H1 (cell line): ENCODE results near the gene DGKI. TPM values are rescaled to one million over a fixed set of nuclear protein-coding genes. Genes with fewer than 3 reads are reported as not detected.

Source experiments
- CTCF ChIA-PET: fragments of 300-600 bp; sonication (Branson Sonifier 250); formaldehyde crosslinking; loops from one replicate; lab custom pipeline; 2021; ENCODE audit not compliant: partially characterized antibody; lab: Charles Lee
- POLR2A ChIA-PET: fragments of 300-600 bp; sonication (Branson Sonifier 250); formaldehyde crosslinking; loops from one replicate; lab custom pipeline; 2021; ENCODE audit warnings: inconsistent platforms; ENCODE audit not compliant: partially characterized antibody; lab: Charles Lee
- DNase-seq, 2 experiments: peaks; one replicate each; pipeline versions ENCODE4 v3.0.0 to v3.0.0-alpha.2; 2010 to 2022; ENCODE audit warnings: low spot score in 2 of 2, low read depth in 1 of 2, mixed read lengths in 1 of 2
- FAIRE-seq: peaks from 2 replicates; lab custom pipeline; 2011; peaks lifted over from hg19 to GRCh38; lab: Jason Lieb, UNC
- H2AFZ ChIP-seq: 2 replicates; pipeline ENCODE4 v1.8.1; 2012; ENCODE audit warnings: low read length, inconsistent platforms
- H2AK5ac ChIP-seq: 2 replicates; pipeline ENCODE4 v1.6.1; 2013; ENCODE audit warnings: low read depth, low read length
- H2BK120ac ChIP-seq: replicated peaks from 2 replicates; pipeline ENCODE3; 2013; ENCODE audit warnings: low read depth, low read length, inconsistent platforms
- H2BK12ac ChIP-seq: 2 replicates; pipeline ENCODE4 v1.6.1; 2013; ENCODE audit warnings: low read depth, low read length
- H2BK15ac ChIP-seq: 2 replicates; pipeline ENCODE4 v1.6.1; 2013; ENCODE audit warnings: low read length
- H2BK20ac ChIP-seq: 2 replicates; pipeline ENCODE4 v1.6.1; 2013; ENCODE audit warnings: low read length
- H2BK5ac ChIP-seq: 2 replicates; pipeline ENCODE4 v1.6.1; 2013; ENCODE audit warnings: low read depth, low read length
- H3K14ac ChIP-seq: 2 replicates; pipeline ENCODE4 v1.6.1; 2013; ENCODE audit warnings: inconsistent platforms; ENCODE audit not compliant: insufficient read length
- H3K18ac ChIP-seq: 2 replicates; pipeline ENCODE4 v1.6.1; 2013; ENCODE audit warnings: low read length; ENCODE audit errors: extremely low read depth
- H3K23ac ChIP-seq: 2 replicates; pipeline ENCODE4 v1.6.1; 2013; ENCODE audit warnings: inconsistent platforms; ENCODE audit not compliant: insufficient read length
- H3K23me2 ChIP-seq: 2 replicates; pipeline ENCODE4 v1.6.1; 2013; ENCODE audit warnings: low read depth, low read length
- H3K27ac ChIP-seq: 2 replicates; pipeline ENCODE4 v1.6.1; 2011; ENCODE audit warnings: low read depth, low read length, inconsistent platforms
- H3K27me3 ChIP-seq, 4 experiments: replicated peaks in 1 of 4; 1 replicate in 1 of 4; 2 replicates in 3 of 4; pipeline versions ENCODE4 v1.6.1 to v1.8.1; 2011 to 2013; ENCODE audit warnings: low read length in 3 of 4, mild to moderate bottlenecking in 3 of 4, inconsistent platforms in 2 of 4, mixed read lengths in 2 of 4, moderate library complexity in 1 of 4; ENCODE audit not compliant: control insufficient read depth in 3 of 4, insufficient read depth in 3 of 4; ENCODE audit errors: extremely low read depth in 1 of 4
- H3K36me3 ChIP-seq, 4 experiments: 2 replicates each; pipeline versions ENCODE4 v1.6.1 to v1.8.1; 2011 to 2013; ENCODE audit warnings: mild to moderate bottlenecking in 4 of 4, low read length in 3 of 4, moderate library complexity in 2 of 4, control low read depth in 1 of 4, inconsistent platforms in 1 of 4; ENCODE audit not compliant: insufficient read depth in 4 of 4, control insufficient read depth in 2 of 4
- H3K4ac ChIP-seq: replicated peaks from 2 replicates; pipeline ENCODE3; 2013; ENCODE audit warnings: low read length, low read depth, mixed read lengths, inconsistent platforms; ENCODE audit not compliant: insufficient read length
- H3K4me1 ChIP-seq, 4 experiments: replicated peaks in 1 of 4; 1 replicate in 1 of 4; 2 replicates in 3 of 4; pipeline versions ENCODE4 v1.6.1 to v1.8.1; 2011 to 2013; ENCODE audit warnings: low read length in 3 of 4, inconsistent platforms in 2 of 4, mixed read lengths in 1 of 4; ENCODE audit not compliant: insufficient read depth in 4 of 4, control insufficient read depth in 3 of 4
- H3K4me2 ChIP-seq, 2 experiments: 2 replicates each; pipeline versions ENCODE4 v1.6.1 to v1.8.1; 2011 to 2013; ENCODE audit warnings: low read depth in 2 of 2, low read length in 2 of 2, control low read depth in 1 of 2, inconsistent platforms in 1 of 2, mild to moderate bottlenecking in 1 of 2; ENCODE audit not compliant: insufficient read depth in 1 of 2
- H3K4me3 ChIP-seq, 4 experiments: fragments of 200-600, 300-600 bp in 1 of 4; sonication (generic), shearing (Covaris generic), sonication (Bioruptor Twin) in 1 of 4; 2 replicates each; pipeline versions ENCODE4 v1.5.1 to v1.8.1; 2011 to 2016; ENCODE audit warnings: low read length in 4 of 4, low read depth in 3 of 4, control low read depth in 2 of 4, inconsistent platforms in 2 of 4, mild to moderate bottlenecking in 2 of 4, mixed read lengths in 1 of 4, moderate library complexity in 1 of 4; ENCODE audit not compliant: insufficient read depth in 2 of 4; ENCODE audit errors: extremely low read depth in 1 of 4
- H3K56ac ChIP-seq: replicated peaks from 2 replicates; pipeline ENCODE3; 2013; ENCODE audit warnings: low read depth, mild to moderate bottlenecking, mixed read lengths, low read length, inconsistent platforms; ENCODE audit not compliant: insufficient read length
- H3K79me1 ChIP-seq: 2 replicates; pipeline ENCODE4 v1.6.1; 2013; ENCODE audit warnings: low read depth, low read length, control low read depth
- H3K79me2 ChIP-seq, 2 experiments: 2 replicates each; pipeline versions ENCODE4 v1.6.1 to v1.8.1; 2012 to 2013; ENCODE audit warnings: low read length in 2 of 2, mild to moderate bottlenecking in 2 of 2, inconsistent platforms in 1 of 2; ENCODE audit not compliant: insufficient read depth in 2 of 2, control insufficient read depth in 1 of 2
- H3K9ac ChIP-seq, 4 experiments: replicated peaks in 1 of 4; 1 replicate in 1 of 4; 2 replicates in 3 of 4; pipeline versions ENCODE4 v1.6.1 to v1.8.1; 2011 to 2013; ENCODE audit warnings: low read depth in 3 of 4, low read length in 3 of 4, control low read depth in 2 of 4, mild to moderate bottlenecking in 2 of 4, moderate library complexity in 2 of 4, inconsistent platforms in 1 of 4; ENCODE audit errors: extremely low read depth in 1 of 4
- H3K9me3 ChIP-seq, 2 experiments: 2 replicates each; pipeline versions ENCODE4 v1.6.1 to v1.8.1; 2012 to 2013; ENCODE audit warnings: mild to moderate bottlenecking in 2 of 2, moderate library complexity in 2 of 2, control low read depth in 1 of 2, inconsistent platforms in 1 of 2, low read depth in 1 of 2, low read length in 1 of 2, mixed read lengths in 1 of 2; ENCODE audit not compliant: insufficient read depth in 2 of 2
- H4K20me1 ChIP-seq, 2 experiments: replicated peaks in 1 of 2; 2 replicates each; pipeline versions ENCODE3 to v1.8.1; 2011 to 2013; ENCODE audit warnings: inconsistent platforms in 2 of 2, low read length in 2 of 2, mild to moderate bottlenecking in 1 of 2; ENCODE audit not compliant: insufficient read depth in 2 of 2, control insufficient read depth in 1 of 2
- H4K5ac ChIP-seq: 2 replicates; pipeline ENCODE4 v1.6.1; 2013; ENCODE audit warnings: low read length, low read depth, mixed read lengths, inconsistent platforms; ENCODE audit not compliant: insufficient read length
- H4K8ac ChIP-seq: 2 replicates; pipeline ENCODE4 v1.8.0; 2013; ENCODE audit warnings: mild to moderate bottlenecking, moderate library complexity, low read length, inconsistent platforms; ENCODE audit not compliant: insufficient read depth; ENCODE audit errors: extremely low read depth
- H4K91ac ChIP-seq: replicated peaks from 2 replicates; pipeline ENCODE3; 2013; ENCODE audit warnings: low read length, mixed read lengths, inconsistent platforms; ENCODE audit not compliant: insufficient read length
- BCL11A ChIP-seq, 2 experiments: IDR thresholded peaks; one replicate each; pipeline ENCODE4 v1.6.1; 2011; ENCODE audit warnings: low read depth in 2 of 2, low read length in 2 of 2, mild to moderate bottlenecking in 2 of 2
- BRCA1 ChIP-seq: IDR thresholded peaks from 2 replicates; pipeline ENCODE4 v1.6.1; 2012; ENCODE audit warnings: low read depth, low read length, improper control_type of control experiment
- CEBPB ChIP-seq: IDR thresholded peaks from 2 replicates; pipeline ENCODE4 v1.6.1; 2012; ENCODE audit warnings: low read depth, low read length
- CHD2 ChIP-seq: IDR thresholded peaks from 2 replicates; pipeline ENCODE4 v1.6.1; 2012; ENCODE audit warnings: low read length, improper control_type of control experiment
- CREB1 ChIP-seq: IDR thresholded peaks from 2 replicates; pipeline ENCODE4 v1.6.1; 2012; ENCODE audit warnings: inconsistent platforms
- EGR1 ChIP-seq: IDR thresholded peaks from 2 replicates; pipeline ENCODE4 v1.6.1; 2011; ENCODE audit warnings: low read depth, low read length, borderline replicate concordance
- EP300 ChIP-seq, 2 experiments: IDR thresholded peaks; 1 replicate in 1 of 2; 2 replicates in 1 of 2; pipeline ENCODE4 v1.6.1; 2011 to 2012; ENCODE audit warnings: low read depth in 2 of 2, low read length in 2 of 2, mild to moderate bottlenecking in 2 of 2, borderline replicate concordance in 1 of 2, inconsistent platforms in 1 of 2, moderate library complexity in 1 of 2
- EZH2 ChIP-seq: fragments of 200-600 bp; sonication (generic); IDR thresholded peaks from 2 replicates; pipeline ENCODE4 v1.7.1; 2012; ENCODE audit warnings: low read depth, mild to moderate bottlenecking, moderate library complexity, low read length, inconsistent platforms; ENCODE audit not compliant: severe bottlenecking
- KDM5A ChIP-seq: fragments of 200-600 bp; IDR thresholded peaks from 2 replicates; pipeline ENCODE4 v1.7.1; 2012; ENCODE audit warnings: mild to moderate bottlenecking, low read length, inconsistent platforms, mixed read lengths
- NANOG ChIP-seq: IDR thresholded peaks from 2 replicates; pipeline ENCODE4 v1.6.1; 2011; ENCODE audit warnings: low read length, low read depth, mild to moderate bottlenecking, inconsistent platforms; ENCODE audit not compliant: insufficient read depth, poor library complexity, severe bottlenecking
- SIN3A ChIP-seq, 2 experiments: IDR thresholded peaks in 1 of 2; conservative IDR thresholded peaks in 1 of 2; 2 replicates each; pipeline ENCODE4 v1.6.1; 2011 to 2012; ENCODE audit warnings: low read length in 2 of 2, improper control_type of control experiment in 1 of 2, low read depth in 1 of 2, mild to moderate bottlenecking in 1 of 2
- TBP ChIP-seq: IDR thresholded peaks from 2 replicates; pipeline ENCODE4 v1.6.1; 2011; ENCODE audit warnings: low read depth, low read length, improper control_type of control experiment
- YY1 ChIP-seq: IDR thresholded peaks from 2 replicates; pipeline ENCODE4 v1.6.1; 2011; ENCODE audit warnings: low read depth, mild to moderate bottlenecking, low read length
- polyA plus RNA-seq, 7 experiments: library from polyadenylated mRNA; depleted of rRNA in 3 of 7; stranded (reverse) in 5 of 7; unstranded in 2 of 7; fragments of >200 nt in 5 of 7; fragments of 200-250 nt in 2 of 7; gene quantifications; 1 replicate in 5 of 7; 2 replicates in 1 of 7; 4 replicates in 1 of 7; pipeline versions ENCODE4 v1.2.1 to v1.2.3, GENCODE V29; 2011 to 2013; ENCODE audit warnings: missing spikeins in 2 of 7, mixed read lengths in 2 of 7
- total RNA-seq: library from RNA; stranded (reverse); fragmentation: NEBNext Ultra II Directional; extraction: Animal tissue kit (Norgen Biotek cat#: 25700); gene quantifications from 2 replicates; pipeline ENCODE4 v1.2.1, GENCODE V29; 2021
- TF ChIP-seq, protein P1 (sequence below): IDR thresholded peaks from 2 replicates; pipeline ENCODE4 v1.6.1; 2011; ENCODE audit warnings: low read depth, mild to moderate bottlenecking, low read length; ENCODE audit not compliant: insufficient read depth

DGKI gene
- total and polyA plus RNA-seq, 2 of the 8 experiments (the other 6 are each of a cell fraction or from before 2014, with no cell fraction given) = 0.20 to 0.71 TPM

DNA sequence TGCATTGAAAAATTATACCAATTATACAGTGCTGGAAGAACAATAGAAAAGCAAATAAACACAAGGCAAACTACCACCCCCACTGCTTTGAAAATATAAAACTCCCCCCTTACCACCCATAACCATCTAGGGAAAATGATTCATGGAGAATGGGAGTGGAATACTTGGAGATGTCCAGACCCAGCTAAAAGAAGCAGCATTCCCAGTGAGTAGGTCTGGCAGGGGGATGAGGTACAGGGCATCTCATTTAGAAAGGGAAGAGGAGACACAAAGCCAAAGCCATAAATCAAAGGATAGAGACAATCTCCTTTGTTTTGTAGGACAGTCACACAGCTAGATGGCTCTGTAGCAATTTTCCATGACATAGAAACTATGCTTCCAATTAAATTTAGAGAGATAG is 36.0 kb upstream of the DGKI start:
- Histone ChIP-seq H3K36me3 (peaks cover 2 to 43% (median 22%) of the 10 kb centered on the region in 4 experiments), H2BK120ac (no peak overlapping the region), H4K91ac (no peak overlapping the region), H3K4me3 (no peak overlapping the region), H2BK20ac (no peak overlapping the region), H3K56ac (no peak overlapping the region), H3K27me3 (no peaks in the 10 kb centered on the region), H2BK15ac (no peak overlapping the region), H3K4me2 (no peak overlapping the region), H3K14ac (no peak overlapping the region), H3K79me2 (no peaks in the 10 kb centered on the region), H4K5ac (no peak overlapping the region), H3K23me2 (no peaks in the 10 kb centered on the region), H3K9ac (no peak overlapping the region), H4K8ac (no peak overlapping the region), H4K20me1 (no peaks in the 10 kb centered on the region), H2AFZ (no peak overlapping the region), H2BK12ac (no peak overlapping the region), H2BK5ac (no peak overlapping the region), H3K79me1 (no peaks in the 10 kb centered on the region), H3K9me3 (peaks cover 4% of the 10 kb centered on the region in 2 experiments; a peak in 3 of 4 replicates)
- CTCF ChIA-PET = interaction anchor here (1.2 to 5.4 kb wide), 2 partner anchors 17 to 226 kb away, joined by 3 to 26 read pairs; no protein-coding TSS in a partner anchor
- no peak for FAIRE-seq
- POLR2A ChIA-PET = no interaction called here
- TF ChIP-seq KDM5A (no peak), NANOG (no peak), BRCA1 (no peak), EP300 (IDR thresholded peaks at IDR 0.05; ENCODE audit: borderline replicate concordance in 1 of 2, low read depth in 2 of 2, low read length in 2 of 2) (no peak), CREB1 (no peak), BCL11A (IDR thresholded peaks at IDR 0.05; ENCODE audit: low read depth in 2 of 2, low read length in 2 of 2) (no peak), EGR1 (no peak), CHD2 (no peak), SIN3A (conservative IDR thresholded peaks at IDR 0.05 in 1 of 2, IDR thresholded peaks at IDR 0.05 in 1 of 2; ENCODE audit: low read depth in 1 of 2, low read length in 2 of 2) (no peak), YY1 (no peak), TBP (no peak), EZH2 (no peak), CEBPB (no peak)
- TF ChIP-seq, protein P1, sequence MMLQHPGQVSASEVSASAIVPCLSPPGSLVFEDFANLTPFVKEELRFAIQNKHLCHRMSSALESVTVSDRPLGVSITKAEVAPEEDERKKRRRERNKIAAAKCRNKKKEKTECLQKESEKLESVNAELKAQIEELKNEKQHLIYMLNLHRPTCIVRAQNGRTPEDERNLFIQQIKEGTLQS = no peak
- TF ChIP-seq, all 59 proteins: peak for 0
- Histone ChIP-seq H2AK5ac (no peak overlapping the region), H3K27ac (no peak overlapping the region), H3K23ac (no peak overlapping the region), H3K4me1 (peaks cover 7 to 35% (median 24%) of the 10 kb centered on the region in 4 experiments; a peak in 5 of 7 replicates), H3K4ac (no peak overlapping the region), H3K18ac (no peak overlapping the region)
- DNase-seq = no peak
